HG02642 (cell line): ENCODE measurements around the gene CPLX4.
"Not testable (repeated sequence)": the region's sequence is repeated elsewhere in the genome, so short reads cannot be mapped to it uniquely, and the experiment has no call there.

Experiments
- ATAC-seq: cut with Tn5 transposase; IDR thresholded peaks from one replicate; pipeline ENCODE4 v1.9.1; 2021; ENCODE audit warnings: mild to moderate bottlenecking; ENCODE audit not compliant: unreplicated experiment, poor library complexity

CPLX4 gene

DNA sequence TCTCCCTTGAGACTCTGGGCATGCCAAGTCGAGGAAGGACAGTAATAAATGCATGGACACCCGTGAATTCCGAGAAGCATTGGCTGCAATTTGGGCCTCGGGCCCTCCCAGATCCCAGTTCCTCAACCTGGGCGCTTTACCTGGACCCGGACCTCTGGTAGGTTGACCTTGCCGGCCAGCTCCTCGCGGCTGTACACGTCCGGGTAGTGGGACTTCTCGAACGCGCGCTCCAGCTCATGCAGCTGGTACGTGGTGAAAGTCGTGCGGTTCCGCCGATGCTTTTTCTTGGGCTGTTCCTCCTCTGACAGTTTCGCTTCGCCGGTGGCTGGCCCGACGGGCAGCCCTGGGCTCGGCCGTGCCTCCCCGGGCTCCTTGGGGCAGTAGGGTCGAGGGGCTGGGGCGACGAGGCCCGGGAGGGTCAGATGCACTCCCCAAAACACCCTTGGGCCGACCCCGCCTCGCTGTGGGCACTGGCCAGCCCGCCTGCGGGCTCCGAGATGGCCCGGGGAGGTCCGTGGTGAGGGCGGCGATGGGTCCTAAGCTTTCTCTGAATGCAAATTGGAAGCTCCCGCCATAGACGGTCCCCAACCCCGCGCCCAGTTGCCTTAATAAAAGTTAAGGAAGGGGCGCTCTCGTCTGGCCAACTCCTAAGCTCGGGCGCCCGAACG is 46.1 kb downstream of the CPLX4 start:
- ATAC-seq, result peak; percentile 40

DNA sequence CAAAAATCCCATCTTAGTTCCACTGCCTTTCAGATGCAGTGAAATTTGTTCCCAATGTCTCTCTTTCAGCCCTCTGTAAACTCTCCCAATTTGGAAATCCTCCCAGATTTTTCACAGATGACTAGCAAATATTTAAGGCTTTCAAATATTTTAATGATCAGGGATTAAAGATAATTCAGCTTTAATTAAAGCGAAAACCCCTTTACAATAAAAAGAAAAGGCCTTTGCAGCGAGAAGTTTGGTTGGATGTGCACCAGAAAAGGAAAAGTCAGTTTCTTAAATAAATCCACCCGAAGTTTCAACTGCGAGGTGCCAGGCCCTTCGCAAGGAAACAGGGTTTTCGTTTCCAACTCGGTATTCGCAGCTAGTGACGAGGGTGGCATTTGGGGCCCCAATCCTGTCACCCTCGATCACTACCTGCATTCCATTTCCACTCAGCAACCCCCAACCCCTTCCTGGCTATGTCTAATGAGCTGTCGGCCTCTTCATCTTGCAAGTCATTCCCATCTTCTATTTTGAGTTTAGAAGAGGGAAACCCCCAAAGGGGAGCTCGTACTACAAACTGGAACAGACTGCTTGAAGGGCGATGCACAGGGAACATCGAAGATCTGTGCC is 46.7 kb downstream of the CPLX4 start:
- no peak for ATAC-seq

DNA sequence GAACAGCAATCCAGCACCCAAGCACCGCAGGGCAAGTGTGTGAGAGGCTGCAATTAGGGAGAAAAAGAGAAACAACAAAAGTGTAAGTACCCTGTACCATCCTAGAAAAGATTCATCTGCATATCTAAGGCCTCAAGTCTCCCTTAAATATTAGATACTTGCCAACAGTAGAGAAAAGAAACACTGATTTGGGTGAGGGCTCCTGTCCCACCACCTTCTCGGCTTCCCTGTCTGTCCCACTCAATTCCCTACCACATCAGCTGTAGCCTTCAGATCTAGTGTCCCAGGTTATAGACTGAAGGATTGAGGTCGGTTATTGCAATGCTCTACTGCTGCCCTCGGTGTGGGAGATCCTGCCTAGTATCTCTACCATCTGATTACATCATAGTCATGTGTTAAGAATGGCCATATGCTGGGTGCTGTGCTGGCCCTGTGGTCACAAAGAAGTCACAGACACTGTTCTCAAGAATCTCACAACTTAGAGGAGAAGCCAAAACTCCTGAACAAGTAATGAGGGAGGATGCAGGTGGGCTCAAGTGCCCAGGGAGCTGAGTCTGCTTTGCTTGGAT is 47.7 kb downstream of the CPLX4 start:
- ATAC-seq, result no peak

DNA sequence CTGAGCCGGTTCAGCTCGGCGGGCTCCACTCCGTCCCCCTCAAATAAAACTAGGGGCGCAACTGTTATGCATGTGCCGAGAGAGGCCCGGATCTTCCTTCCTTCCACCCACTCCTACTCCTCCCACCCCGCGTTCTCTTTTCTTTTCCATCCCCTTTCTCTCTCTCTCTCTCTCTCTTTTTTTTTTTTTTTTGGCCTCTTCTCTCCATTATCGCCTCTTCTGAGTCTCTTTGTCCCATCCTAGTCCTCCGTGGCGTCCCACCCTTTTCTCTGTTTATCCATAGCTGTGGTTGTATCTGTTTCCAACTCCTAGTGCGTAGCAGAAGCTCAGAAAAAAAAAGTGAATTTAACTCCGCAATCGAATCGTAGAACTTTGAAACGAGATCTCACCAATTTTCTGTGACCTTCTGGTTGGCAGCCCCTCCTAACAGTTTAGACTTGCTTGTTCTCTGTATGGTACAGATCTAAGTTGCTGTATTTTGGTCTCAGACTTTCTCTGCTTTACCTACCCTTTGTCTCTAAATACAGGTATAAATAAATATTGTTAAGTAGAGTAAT is 48.8 kb downstream of the CPLX4 start:
- ATAC-seq, result no peak

DNA sequence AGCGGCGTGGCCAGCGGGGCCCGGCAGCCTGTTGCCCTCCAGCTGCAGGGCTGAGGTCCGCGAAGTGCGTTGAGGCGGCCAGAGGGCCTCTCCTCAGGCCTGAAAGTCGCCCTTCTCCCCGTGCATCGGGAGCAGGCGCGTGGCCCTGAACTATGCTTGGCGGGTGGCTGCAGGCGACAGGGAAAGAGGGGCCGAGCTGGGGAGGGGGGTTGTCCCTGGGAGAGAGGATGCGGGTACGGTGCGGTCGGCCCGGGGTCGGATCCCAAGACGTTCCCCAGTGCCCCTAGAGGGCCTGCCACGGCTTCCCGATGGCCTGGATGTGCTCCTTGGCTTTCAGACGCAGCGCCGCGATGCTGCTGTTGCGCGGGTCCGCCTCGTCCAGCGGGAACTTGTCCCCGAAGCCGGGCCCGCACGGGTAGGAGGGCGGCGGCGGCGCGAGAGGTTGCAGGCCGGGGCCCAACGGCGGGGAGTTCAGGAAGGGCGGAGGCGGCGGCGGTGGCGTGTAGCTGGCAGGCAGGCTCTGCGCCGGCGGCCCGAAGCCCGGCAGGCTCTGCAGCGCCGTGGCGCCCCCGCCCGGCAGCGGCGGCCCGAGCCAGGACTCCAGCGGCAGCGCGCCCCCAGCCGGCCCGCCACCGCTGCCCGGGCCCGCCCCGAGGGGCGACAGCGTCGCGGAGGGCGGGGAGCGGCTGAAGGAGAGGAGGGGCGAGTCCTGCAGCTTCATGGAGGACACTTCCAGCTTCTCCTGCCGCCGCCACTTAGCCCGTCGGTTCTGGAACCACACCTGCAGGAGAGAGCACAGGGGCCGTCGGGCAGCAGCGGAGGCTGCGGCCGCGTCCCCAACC is 49.5 kb downstream of the CPLX4 start:
- peak; percentile 46 for ATAC-seq

DNA sequence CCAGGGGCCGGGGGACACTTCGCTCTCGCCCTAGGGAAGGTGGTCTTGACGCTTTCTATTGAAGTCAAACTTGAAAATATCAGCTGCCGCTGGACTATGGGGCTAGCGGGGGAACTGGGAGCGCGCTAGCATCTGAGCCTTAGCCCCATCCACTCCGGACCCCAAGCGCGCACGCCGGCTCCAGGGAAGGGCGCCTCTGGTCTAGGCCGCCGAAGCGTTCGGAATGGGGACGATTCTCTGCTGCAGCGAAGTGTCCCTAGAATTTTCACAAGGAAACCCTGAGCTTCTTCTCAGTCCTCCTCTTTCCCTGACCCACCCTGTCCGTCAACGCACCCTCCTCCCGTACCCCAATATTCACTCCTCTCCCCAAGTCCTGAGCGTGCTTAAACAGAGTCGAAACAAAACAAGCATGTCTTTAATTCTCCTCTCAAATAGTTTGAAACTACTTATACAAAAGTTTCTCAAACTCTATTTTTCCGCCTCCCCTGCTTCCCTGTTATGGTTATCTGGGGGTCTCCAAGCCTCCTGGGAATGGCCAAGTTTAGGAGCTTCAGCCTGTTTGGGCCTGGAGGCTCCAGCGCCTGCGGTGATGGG is 50.2 kb downstream of the CPLX4 start:
- no peak for ATAC-seq

DNA sequence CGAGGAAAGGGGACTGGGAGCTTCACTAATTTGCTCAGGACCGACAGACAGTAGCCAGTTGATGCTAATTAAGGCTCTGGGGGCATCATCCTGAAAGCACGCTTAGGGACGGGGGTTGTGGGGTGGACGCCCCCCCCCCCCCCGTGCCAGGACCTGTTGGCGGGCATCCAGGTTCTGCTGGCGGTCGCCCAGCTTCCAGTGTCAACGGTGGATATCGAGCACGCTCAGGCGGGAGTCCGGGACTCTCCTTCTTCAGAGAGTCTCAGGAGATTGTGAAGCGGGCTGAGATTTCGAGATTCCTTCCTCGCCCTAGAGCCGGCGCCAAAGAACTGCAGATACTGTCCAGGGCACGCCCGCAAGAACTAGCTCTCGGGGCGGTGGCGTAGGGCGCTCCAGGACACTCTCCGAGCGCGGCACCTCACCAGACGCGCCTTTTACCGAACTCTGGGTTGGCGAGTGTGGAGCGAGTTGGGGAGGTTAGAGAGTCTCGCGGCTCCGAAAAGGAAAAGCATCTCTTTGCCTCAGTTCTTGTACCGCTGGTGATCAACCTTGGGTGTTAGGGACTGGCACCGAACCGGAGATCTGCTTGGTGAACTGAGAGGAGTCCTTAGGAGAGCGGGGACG is 50.8 kb downstream of the CPLX4 start:
- ATAC-seq, result no peak

DNA sequence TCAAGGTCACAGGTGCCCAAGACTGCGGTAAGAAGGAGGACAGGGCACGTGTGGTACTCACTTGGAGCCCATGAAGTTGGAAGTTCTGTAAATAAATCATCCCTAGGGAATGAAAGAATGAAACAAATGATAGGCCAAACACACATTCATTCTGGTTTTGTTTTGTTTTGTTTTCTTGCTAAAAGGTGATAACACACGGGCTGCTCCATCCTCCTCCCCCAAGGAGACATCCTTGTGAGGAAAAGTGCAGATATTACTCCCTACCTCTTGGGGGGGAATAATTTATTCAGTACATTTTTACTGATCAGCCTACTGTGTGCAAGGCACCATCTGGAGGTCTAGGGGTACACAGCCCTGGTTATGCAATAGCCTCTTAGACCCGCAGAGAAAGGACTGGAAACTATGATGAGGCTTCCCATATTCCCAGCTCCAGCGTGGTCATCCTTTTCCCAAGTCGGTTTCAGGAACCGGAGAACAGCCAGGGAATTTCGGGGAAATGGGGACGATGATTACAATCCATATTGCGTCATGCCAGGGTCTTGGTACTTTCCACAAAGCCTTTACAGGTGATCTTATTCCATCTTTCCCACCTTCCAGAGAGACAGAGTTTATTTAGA is 51.5 kb downstream of the CPLX4 start:
- ATAC-seq, result no peak

DNA sequence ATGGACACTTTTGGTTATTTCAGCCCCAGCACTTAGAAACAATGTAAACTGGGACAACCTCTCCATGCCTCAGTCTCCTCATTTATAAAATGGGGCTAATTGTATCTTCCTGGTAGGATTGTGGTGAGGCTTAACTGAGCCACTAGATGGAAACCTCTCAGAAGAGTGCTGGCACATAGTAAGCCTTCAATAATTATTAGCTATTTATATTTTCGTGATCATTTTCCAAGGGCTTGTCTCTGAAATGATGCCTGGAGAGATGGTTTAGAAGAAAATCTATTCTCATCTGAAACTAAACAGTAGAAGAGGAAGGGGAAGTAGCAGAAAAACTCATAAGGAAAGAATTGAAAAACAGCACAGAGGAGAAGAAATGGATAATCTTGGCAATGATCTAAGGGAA is 52.0 kb downstream of the CPLX4 start:
- no peak for ATAC-seq

DNA sequence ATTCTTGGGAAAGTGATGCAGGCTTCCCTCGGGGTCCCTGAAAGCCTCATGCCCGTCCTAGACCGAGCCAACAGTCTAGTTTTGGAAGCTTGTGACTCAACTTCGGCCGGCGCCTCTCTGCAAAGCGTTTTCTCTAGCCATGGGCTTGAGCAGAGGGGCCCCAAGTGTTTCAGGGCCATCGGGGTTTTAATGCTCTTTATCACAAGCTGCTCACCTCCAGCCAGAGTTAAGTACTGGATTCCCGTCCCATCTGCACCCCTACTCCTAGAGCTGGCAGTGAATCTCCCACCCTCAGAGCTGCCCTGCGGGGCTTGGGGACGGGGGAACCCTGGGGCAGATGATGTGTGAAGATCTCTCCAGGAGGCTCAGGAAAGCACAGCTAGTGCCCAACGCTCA is 52.5 kb downstream of the CPLX4 start:
- no peak for ATAC-seq

DNA sequence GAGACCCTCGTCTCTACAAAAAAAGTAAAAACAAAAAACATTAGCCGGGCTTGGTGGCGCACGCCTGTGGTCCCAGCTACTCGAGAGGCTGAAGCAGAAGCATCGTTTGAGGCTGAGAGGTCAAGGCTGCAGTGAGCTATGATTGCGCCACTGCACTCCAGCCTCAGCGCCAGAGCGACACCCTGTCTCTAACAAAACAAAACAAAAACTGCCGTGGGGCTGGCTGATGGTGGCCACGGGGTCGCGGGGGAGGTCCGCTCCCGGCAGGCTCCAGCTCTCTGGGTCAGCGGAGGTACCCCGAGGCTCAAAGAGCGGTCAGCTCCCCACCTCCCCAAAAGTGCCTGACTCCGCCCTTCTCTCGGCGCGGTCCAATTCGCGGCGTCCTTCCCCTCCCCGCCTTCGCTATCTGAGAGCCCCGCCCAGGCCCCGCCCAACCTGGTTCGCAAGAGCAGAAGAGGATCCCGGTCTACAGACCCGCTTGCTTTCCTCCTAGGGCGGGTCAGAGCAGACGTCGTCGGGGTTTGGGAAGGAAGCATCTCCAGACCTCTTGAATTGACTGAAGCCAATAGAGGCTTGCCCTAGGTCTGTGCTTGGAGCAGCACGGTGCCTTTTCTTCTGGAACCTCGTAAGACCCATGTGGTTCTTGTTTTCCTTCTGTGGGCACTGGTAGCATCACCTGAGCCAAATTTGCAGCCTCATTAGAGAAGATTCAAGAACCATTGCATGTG is 53.0 kb downstream of the CPLX4 start:
- ATAC-seq, result no peak

DNA sequence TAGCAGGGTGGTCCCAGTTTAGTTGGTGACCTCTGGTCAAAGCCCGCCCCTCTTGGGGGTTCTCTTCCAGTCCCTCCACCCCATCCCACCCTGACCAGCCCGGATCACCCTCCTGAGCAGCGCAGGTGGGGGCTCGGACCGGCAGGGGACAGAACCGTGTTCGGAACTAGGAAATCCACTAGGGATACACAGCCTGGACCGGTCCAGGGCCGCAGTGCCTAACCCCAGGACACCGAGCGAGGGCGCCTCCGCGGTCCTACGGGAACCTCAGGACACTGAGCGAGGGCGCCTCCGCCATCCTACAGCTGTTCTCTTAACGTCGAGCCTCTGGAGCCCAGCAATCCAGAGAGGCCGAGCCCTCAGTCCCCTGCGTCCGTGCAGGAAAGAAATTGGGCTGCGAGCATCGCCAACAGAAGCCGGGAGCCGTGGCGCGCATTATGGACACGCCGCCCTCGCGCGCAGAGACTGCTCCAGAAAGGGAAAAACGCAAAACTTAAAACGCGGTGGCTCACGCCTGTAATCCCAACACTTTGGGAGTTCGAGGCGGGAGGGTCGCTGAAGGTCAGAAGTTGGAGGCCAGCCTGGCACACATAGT is 53.7 kb downstream of the CPLX4 start:
- no peak for ATAC-seq

DNA sequence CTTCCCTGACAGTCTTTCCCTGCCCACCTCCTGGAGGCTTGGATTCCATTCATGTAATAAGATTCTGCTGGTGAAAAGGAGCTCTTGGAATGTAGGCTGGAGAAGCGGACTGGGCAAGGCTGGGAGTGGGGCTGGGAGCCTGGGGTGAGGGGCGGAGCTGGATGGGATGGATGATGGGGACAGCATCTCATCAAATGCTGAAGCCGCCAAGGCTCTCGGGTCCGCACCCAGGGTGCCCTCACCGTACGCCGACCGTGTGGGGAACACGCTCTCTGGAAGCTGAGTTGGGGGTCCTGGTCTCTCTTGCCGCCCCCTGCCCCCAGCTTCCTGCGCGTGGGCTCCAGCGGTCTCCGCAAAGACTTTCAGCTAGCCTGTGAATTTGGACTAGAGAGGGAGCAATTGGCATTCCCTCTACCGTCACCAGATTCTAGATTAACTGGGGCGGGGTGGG is 54.3 kb downstream of the CPLX4 start:
- ATAC-seq, result no peak

DNA sequence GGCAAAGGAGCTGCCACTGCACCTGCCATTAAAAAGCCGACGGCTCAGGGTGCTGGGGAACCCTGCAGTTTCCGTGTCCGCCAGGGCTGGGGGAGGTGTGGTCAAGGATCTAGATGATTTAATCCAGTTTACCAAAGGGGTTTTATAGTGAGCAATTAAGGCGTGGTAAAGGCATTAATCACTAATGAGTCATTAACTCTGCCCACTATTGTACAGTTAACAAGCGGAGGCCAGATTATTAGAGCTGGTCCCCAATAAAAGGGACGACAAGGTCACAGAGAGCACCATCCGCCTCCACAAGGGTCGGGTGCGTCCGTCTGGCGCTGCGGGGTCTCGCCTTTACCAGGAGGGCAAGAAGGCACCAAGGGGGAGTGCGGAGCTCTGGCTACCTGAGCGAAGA is 54.8 kb downstream of the CPLX4 start:
- ATAC-seq, result no peak

DNA sequence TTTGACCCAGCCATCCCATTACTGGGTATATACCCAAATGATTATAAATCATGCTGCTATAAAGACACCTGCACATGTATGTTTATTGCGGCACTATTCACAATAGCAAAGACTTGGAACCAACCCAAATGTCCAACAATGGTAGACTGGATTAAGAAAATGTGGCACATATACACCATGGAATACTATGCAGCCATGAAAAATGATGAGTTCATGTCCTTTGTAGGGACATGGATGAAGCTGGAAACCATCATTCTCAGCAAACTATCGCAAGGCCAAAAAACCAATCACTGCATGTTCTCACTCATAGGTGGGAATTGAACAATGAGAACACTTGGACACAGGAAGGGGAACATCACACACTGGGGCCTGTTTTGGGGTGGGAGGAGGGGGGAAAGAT is 56.2 kb downstream of the CPLX4 start:
- ATAC-seq, result not testable (repeated sequence)

DNA sequence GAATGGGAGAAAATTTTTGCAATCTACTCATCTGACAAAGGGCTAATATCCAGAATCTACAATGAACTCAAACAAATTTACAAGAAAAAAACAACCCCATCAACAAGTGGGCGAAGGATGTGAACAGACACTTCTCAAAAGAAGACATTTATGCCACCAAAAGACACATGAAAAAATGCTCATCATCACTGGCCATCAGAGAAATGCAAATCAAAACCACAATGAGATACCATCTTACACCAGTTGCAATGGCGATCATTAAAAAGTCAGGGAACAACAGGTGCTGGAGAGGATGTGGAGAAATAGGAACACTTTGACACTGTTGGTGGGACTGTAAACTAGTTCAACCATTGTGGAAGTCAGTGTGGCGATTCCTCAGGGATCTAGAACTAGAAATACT is 56.6 kb downstream of the CPLX4 start:
- ATAC-seq, result not testable (repeated sequence)

DNA sequence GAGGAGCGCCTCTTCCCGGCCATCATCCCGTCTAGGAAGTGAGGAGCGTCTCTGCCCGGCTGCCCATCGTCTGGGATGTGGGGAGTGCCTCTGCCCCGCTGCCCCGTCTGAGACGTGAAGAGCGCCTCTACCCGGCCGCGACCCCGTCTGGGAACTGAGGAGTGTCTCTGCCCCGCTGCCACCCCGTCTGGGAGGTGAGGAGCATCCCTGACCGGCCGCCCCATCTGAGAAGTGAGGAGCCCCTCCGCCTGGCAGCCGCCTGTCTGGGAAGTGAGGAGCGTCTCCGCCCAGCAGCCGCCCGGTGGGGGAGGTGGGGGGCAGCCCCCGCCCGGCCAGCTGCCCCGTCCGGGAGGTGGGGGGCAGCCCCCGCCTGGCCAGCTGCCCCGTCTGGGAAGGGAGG is 63.0 kb downstream of the CPLX4 start:
- not testable (repeated sequence) for ATAC-seq

DNA sequence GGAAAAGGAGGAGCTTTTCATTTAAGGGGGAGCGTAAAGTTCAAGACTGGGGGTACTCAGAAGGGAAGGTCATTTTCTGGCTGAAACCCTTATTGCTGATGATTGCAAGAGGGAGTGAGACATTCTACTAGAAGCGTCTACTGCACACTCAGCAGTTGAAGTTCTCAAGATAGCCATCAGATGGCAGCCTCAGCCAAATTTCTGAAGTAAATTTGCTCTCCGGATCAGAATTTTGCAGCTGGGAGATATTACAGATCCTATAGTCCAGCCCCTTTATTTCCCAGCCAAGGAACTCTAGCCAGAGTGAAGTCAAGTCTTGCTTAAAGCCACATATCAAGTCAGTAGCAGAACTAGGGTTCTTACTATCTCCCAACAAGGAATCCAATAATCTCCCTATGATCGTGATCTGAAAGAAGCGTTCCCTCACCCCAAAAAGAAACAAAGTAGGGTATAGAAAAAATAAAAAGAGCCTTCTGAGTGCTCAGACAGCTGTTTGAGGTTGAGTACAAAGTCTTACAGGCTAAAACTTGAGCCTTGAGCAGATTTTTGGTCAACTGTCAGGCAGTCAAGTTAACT is 69.2 kb downstream of the CPLX4 start:
- ATAC-seq, result no peak
